ENCODE results near the gene NNMT.
"Not testable (repeated sequence)": the region's sequence is repeated elsewhere in the genome, so short reads cannot be mapped to it uniquely, and the experiment has no call there.

NNMT gene

GRCh38 chr11:114314096-114314495 is 17.9 kb downstream of the NNMT start:
- DNase-seq, result no peak

- no peak for DNase-seq
Observed at GRCh38 chr11:114315749-114316368, 19.7 kb downstream of the NNMT start.

- no peak for DNase-seq
Observed at GRCh38 chr11:114316980-114317786, 21.0 kb downstream of the NNMT start.

GRCh38 chr11:114317787-114318137 is 21.6 kb downstream of the NNMT start:
- peak in 1 of 2 experiments; percentile 51 for DNase-seq

- DNase-seq, result no peak
Observed at GRCh38 chr11:114318361-114318760, 22.2 kb downstream of the NNMT start.

GRCh38 chr11:114319716-114320328 is 23.6 kb downstream of the NNMT start:
- no peak for DNase-seq

GRCh38 chr11:114321621-114322257 is 25.5 kb downstream of the NNMT start:
- no peak for DNase-seq

- DNase-seq, result no peak
Observed at GRCh38 chr11:114322934-114323333, 26.7 kb downstream of the NNMT start.

- no peak for DNase-seq
Observed at GRCh38 chr11:114326151-114326550, 30.0 kb downstream of the NNMT start.

GRCh38 chr11:114326776-114327175 is 30.6 kb downstream of the NNMT start:
- DNase-seq, result no peak

GRCh38 chr11:114330373-114330772 is 34.2 kb downstream of the NNMT start:
- DNase-seq, result no peak

- DNase-seq, result peak; percentile 70 to 91
Observed at GRCh38 chr11:114340311-114341131, 44.3 kb downstream of the NNMT start.

GRCh38 chr11:114341667-114342066 is 45.5 kb downstream of the NNMT start:
- not testable (repeated sequence) for DNase-seq

- DNase-seq, result no peak
Observed at GRCh38 chr11:114342476-114342875, 46.3 kb downstream of the NNMT start.

GRCh38 chr11:114343020-114343419 is 46.8 kb downstream of the NNMT start:
- no peak for DNase-seq

GRCh38 chr11:114343493-114343892 is 47.3 kb downstream of the NNMT start:
- no peak for DNase-seq

GRCh38 chr11:114344494-114344893 is 48.3 kb downstream of the NNMT start:
- no peak for DNase-seq

- no peak for DNase-seq
Observed at GRCh38 chr11:114345575-114346222, 49.5 kb downstream of the NNMT start.

GRCh38 chr11:114346709-114347141 is 50.5 kb downstream of the NNMT start:
- DNase-seq, result no peak

GRCh38 chr11:114348200-114349191 is 52.3 kb downstream of the NNMT start:
- DNase-seq, result peak; percentile 76 to 95

- no peak for DNase-seq
Observed at GRCh38 chr11:114350022-114350421, 53.8 kb downstream of the NNMT start.

Data from NCI-H526 (cell line).